Measurements from ENCODE around the gene FGF13.

Gene FGF13

DNA sequence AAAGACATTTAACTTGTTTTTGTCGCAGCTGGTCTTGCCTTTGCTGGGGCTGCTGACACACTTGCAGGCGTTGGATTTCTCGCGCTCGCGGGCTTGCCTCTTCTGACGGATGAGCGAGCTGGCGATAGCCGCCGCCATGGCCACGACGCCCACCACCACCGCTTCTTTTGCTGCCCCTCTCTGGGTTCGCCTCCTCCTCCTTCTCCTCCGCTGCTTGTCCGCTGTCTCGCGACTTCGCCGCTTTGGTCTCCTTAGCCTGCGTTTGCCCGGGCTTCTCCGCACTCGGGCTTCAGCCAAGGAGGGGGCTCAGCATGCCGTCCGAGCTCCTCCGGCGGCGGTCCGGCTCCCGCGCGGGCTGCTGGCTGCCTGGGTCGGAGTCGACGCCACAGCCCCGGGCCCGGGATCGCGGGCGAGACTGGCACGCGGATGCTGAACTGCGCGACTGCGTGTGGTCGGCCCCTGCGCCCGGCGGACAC lies 613 bp downstream of the FGF13 start:
- DNase-seq = peak; percentile 46
- peak overlapping the region; percentile 88 for H3K18ac ChIP-seq (ENCODE audit: low read length)

DNA sequence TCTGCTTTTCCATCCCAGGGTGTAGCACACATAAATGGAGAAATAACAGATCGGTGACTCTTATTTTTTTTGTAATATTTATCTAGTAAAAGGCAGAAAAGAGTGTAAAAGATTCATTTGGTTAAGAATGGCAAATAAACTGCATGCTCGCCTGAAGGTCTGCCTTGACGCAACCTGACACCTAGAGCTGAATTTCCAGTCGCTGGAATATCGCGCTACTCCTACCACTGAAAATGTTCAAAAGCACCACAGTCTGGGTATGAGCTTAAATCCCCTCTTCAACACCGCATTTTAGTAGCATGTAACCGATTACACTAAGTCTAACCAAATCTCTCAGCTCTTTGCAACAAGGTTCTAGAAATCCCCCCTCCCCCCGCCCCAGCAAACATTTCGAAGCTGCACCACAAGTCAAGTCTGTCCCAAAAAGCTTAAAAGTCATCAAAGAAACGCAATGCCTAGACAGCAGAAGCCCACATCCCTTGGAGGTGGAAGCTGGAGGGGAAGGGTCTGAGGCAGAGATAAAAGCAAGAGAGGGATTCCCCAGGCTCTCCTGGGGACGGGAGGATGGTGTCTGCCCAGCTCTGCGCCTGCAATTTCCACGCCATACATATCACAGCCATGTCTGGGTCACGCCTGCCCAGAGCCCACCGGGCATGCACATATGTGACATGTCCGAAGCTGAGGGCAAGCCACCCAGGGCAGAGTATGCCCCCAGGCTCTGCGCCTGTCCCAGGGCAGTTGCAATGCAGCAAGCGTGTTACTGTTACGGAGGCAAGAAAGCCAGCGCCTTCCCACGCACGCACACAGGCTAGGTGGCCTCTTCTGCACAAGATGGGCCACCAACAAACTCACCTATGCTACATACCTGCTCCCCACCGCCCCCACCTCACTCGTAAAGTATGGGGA lies 1.4 kb downstream of the FGF13 start:
- Histone ChIP-seq H3K79me1 (ENCODE audit: low read length) (no peaks in the 10 kb centered on the region), H4K5ac (ENCODE audit: low read length) (no peak overlapping the region), H2AK5ac (ENCODE audit: low read length) (no peak overlapping the region), H3K4me3 (ENCODE audit: low read length) (peak overlapping the region; percentile 71), H3K56ac (ENCODE audit: low read length) (peak overlapping the region; percentile 91), H3K79me2 (ENCODE audit: control insufficient read depth, insufficient read depth, low read length) (peaks cover 15% of the 10 kb centered on the region), H3K27me3 (ENCODE audit: insufficient read depth, low read length, poor library complexity) (no peaks in the 10 kb centered on the region), H2BK120ac (ENCODE audit: low read depth, low read length) (no peak overlapping the region), H3K36me3 (ENCODE audit: control insufficient read depth, insufficient read depth, low read length) (no peaks in the 10 kb centered on the region), H3K4me1 (ENCODE audit: control insufficient read depth, low read depth, low read length) (no peaks in the 10 kb centered on the region), H4K8ac (ENCODE audit: low read depth, low read length) (no peak overlapping the region), H3K9ac (ENCODE audit: low read length) (peak overlapping the region; percentile 84), H2BK15ac (replicated peaks; ENCODE audit: low read depth) (no peak overlapping the region), H3K27ac (ENCODE audit: low read depth, low read length) (no peak overlapping the region), H3K4ac (ENCODE audit: low read depth, low read length) (no peak overlapping the region), H3K4me2 (ENCODE audit: low read length) (peak overlapping the region; percentile 62), H3K23ac (ENCODE audit: low read length) (no peak overlapping the region), H2BK5ac (ENCODE audit: low read length) (no peak overlapping the region), H3K18ac (ENCODE audit: low read length) (no peak overlapping the region)
- no CpG with 5 or more reads among the region's 25 CpGs for WGBS (ENCODE audit: extremely low coverage, insufficient coverage, low lambda C conversion rate)
- DNase-seq = peak; percentile 25

More for the DNA sequence above, 613 bp downstream of the FGF13 start:
- H3K36me3 ChIP-seq (ENCODE audit: control insufficient read depth, insufficient read depth, low read length) = no peaks in the 10 kb centered on the region
- no peak overlapping the region for H2BK15ac ChIP-seq (replicated peaks; ENCODE audit: low read depth)
- H3K23ac ChIP-seq (ENCODE audit: low read length) = no peak overlapping the region
- H2BK5ac ChIP-seq (ENCODE audit: low read length) = no peak overlapping the region
- H3K4me2 ChIP-seq (ENCODE audit: low read length) = peak overlapping the region; percentile 20
- no peak overlapping the region for H4K8ac ChIP-seq (ENCODE audit: low read depth, low read length)
- peaks cover 15% of the 10 kb centered on the region for H3K79me2 ChIP-seq (ENCODE audit: control insufficient read depth, insufficient read depth, low read length)
- no peak overlapping the region for H2BK120ac ChIP-seq (ENCODE audit: low read depth, low read length)
- no CpG with 5 or more reads among the region's 51 CpGs for WGBS (ENCODE audit: extremely low coverage, insufficient coverage, low lambda C conversion rate)
- H3K27ac ChIP-seq (ENCODE audit: low read depth, low read length) = peak overlapping the region; percentile 58
- no peaks in the 10 kb centered on the region for H3K27me3 ChIP-seq (ENCODE audit: insufficient read depth, low read length, poor library complexity)
- peak overlapping the region; percentile 84 for H3K9ac ChIP-seq (ENCODE audit: low read length)
- no peak overlapping the region for H2AK5ac ChIP-seq (ENCODE audit: low read length)
- peak overlapping the region; percentile 71 for H3K4me3 ChIP-seq (ENCODE audit: low read length)
- no peaks in the 10 kb centered on the region for H3K79me1 ChIP-seq (ENCODE audit: low read length)
- no peaks in the 10 kb centered on the region for H3K4me1 ChIP-seq (ENCODE audit: control insufficient read depth, low read depth, low read length)
- no peak overlapping the region for H4K5ac ChIP-seq (ENCODE audit: low read length)
- H3K4ac ChIP-seq (ENCODE audit: low read depth, low read length) = no peak overlapping the region
- peak overlapping the region; percentile 91 for H3K56ac ChIP-seq (ENCODE audit: low read length)

DNA sequence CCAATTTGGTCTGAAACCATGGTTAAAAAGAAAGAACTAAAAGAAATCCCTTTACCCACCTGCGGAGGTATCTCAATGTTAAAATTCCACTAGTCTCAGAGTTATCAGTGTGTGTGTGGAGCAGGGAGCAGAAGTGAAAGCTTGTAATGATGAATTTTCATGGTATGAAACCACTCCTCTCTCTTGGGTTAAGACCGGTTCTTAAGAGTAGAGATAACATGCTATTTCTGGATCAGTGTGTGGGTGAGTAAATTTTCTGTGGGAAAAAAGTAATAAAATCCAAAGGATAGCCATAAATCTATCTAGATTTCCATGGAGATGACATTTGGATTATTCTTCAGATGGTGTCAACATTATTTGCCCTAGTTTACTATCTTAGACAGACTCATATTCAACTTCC lies 3.2 kb downstream of the FGF13 start:
- Histone ChIP-seq H2BK120ac (ENCODE audit: low read depth, low read length) (no peak overlapping the region), H3K56ac (ENCODE audit: low read length) (no peak overlapping the region), H3K9ac (ENCODE audit: low read length) (no peak overlapping the region), H2AK5ac (ENCODE audit: low read length) (no peak overlapping the region), H3K79me2 (ENCODE audit: control insufficient read depth, insufficient read depth, low read length) (peaks cover 15% of the 10 kb centered on the region), H4K5ac (ENCODE audit: low read length) (no peak overlapping the region), H3K4me1 (ENCODE audit: control insufficient read depth, low read depth, low read length) (no peaks in the 10 kb centered on the region), H2BK5ac (ENCODE audit: low read length) (no peak overlapping the region), H3K4me3 (ENCODE audit: low read length) (no peak overlapping the region), H3K36me3 (ENCODE audit: control insufficient read depth, insufficient read depth, low read length) (no peaks in the 10 kb centered on the region), H3K4ac (ENCODE audit: low read depth, low read length) (no peak overlapping the region), H3K27ac (ENCODE audit: low read depth, low read length) (no peak overlapping the region), H4K8ac (ENCODE audit: low read depth, low read length) (no peak overlapping the region), H3K23ac (ENCODE audit: low read length) (no peak overlapping the region), H3K18ac (ENCODE audit: low read length) (no peak overlapping the region), H3K4me2 (ENCODE audit: low read length) (no peak overlapping the region), H3K79me1 (ENCODE audit: low read length) (no peaks in the 10 kb centered on the region), H3K27me3 (ENCODE audit: insufficient read depth, low read length, poor library complexity) (no peaks in the 10 kb centered on the region), H2BK15ac (replicated peaks; ENCODE audit: low read depth) (no peak overlapping the region)
- DNase-seq = no peak
- no CpG with 5 or more reads among the region's 2 CpGs for WGBS (ENCODE audit: extremely low coverage, insufficient coverage, low lambda C conversion rate)

DNA sequence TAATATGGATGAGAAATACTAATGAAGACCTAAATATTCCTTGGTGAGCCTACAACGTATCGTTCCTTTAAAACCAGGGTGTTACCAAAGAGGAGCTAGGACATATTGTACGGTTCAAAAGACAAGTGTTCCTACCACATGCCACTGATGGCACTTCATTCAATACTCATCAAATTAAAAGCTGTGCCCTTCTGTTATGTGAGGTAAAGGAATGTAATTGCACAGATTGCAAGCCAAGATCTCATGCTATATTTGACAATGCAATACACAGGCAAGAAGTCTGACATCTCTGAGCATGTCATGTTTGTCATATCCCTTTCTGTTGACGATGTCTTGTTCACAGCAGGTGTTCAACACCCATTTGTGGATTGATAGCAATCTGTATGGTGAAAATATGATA lies 6.9 kb downstream of the FGF13 start:
- H3K4me1 ChIP-seq (ENCODE audit: control insufficient read depth, low read depth, low read length) = no peaks in the 10 kb centered on the region
- H3K18ac ChIP-seq (ENCODE audit: low read length) = no peak overlapping the region
- no peak overlapping the region for H3K27ac ChIP-seq (ENCODE audit: low read depth, low read length)
- H3K27me3 ChIP-seq (ENCODE audit: insufficient read depth, low read length, poor library complexity) = no peaks in the 10 kb centered on the region
- no peak overlapping the region for H4K8ac ChIP-seq (ENCODE audit: low read depth, low read length)
- no peak overlapping the region for H3K4me3 ChIP-seq (ENCODE audit: low read length)
- H2BK5ac ChIP-seq (ENCODE audit: low read length) = no peak overlapping the region
- H3K79me2 ChIP-seq (ENCODE audit: control insufficient read depth, insufficient read depth, low read length) = peaks cover 3% of the 10 kb centered on the region
- no peak overlapping the region for H2BK120ac ChIP-seq (ENCODE audit: low read depth, low read length)
- WGBS (ENCODE audit: extremely low coverage, insufficient coverage, low lambda C conversion rate) = no CpG with 5 or more reads among the region's 4 CpGs
- H3K79me1 ChIP-seq (ENCODE audit: low read length) = no peaks in the 10 kb centered on the region
- no peak overlapping the region for H2BK15ac ChIP-seq (replicated peaks; ENCODE audit: low read depth)
- H2AK5ac ChIP-seq (ENCODE audit: low read length) = no peak overlapping the region
- H3K36me3 ChIP-seq (ENCODE audit: control insufficient read depth, insufficient read depth, low read length) = no peaks in the 10 kb centered on the region
- H3K23ac ChIP-seq (ENCODE audit: low read length) = no peak overlapping the region
- H3K4me2 ChIP-seq (ENCODE audit: low read length) = no peak overlapping the region
- no peak overlapping the region for H3K9ac ChIP-seq (ENCODE audit: low read length)
- no peak overlapping the region for H3K56ac ChIP-seq (ENCODE audit: low read length)
- no peak overlapping the region for H3K4ac ChIP-seq (ENCODE audit: low read depth, low read length)
- no peak overlapping the region for H4K5ac ChIP-seq (ENCODE audit: low read length)
- DNase-seq = no peak

DNA sequence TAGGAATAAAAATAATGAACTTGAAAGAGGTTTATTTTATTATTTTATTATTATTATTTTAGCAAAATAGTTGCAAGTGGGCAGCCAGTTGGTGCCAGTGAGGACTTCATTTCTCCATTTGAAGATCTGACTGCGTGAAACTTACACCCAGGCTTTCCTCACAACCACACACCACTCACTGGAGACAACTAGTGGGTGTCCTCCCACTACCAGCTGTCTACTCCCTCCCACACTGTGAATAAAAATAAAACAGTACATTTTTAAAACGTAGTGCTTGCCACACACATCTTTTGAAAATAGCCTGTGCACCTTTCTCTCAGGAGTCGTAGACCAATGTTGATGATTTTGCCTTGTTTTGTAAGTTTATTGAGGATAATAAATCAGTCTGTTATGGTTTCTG lies 7.4 kb downstream of the FGF13 start:
- Histone ChIP-seq H3K79me2 (ENCODE audit: control insufficient read depth, insufficient read depth, low read length) (peaks cover 2% of the 10 kb centered on the region), H3K36me3 (ENCODE audit: control insufficient read depth, insufficient read depth, low read length) (no peaks in the 10 kb centered on the region), H3K27ac (ENCODE audit: low read depth, low read length) (no peak overlapping the region), H3K79me1 (ENCODE audit: low read length) (no peaks in the 10 kb centered on the region), H4K5ac (ENCODE audit: low read length) (no peak overlapping the region), H3K56ac (ENCODE audit: low read length) (no peak overlapping the region), H3K4me2 (ENCODE audit: low read length) (no peak overlapping the region), H2BK15ac (replicated peaks; ENCODE audit: low read depth) (no peak overlapping the region), H3K4ac (ENCODE audit: low read depth, low read length) (no peak overlapping the region), H3K18ac (ENCODE audit: low read length) (no peak overlapping the region), H3K4me1 (ENCODE audit: control insufficient read depth, low read depth, low read length) (no peaks in the 10 kb centered on the region), H2AK5ac (ENCODE audit: low read length) (no peak overlapping the region), H3K23ac (ENCODE audit: low read length) (no peak overlapping the region), H3K4me3 (ENCODE audit: low read length) (no peak overlapping the region), H4K8ac (ENCODE audit: low read depth, low read length) (no peak overlapping the region), H2BK120ac (ENCODE audit: low read depth, low read length) (no peak overlapping the region), H3K27me3 (ENCODE audit: insufficient read depth, low read length, poor library complexity) (no peaks in the 10 kb centered on the region), H2BK5ac (ENCODE audit: low read length) (no peak overlapping the region), H3K9ac (ENCODE audit: low read length) (no peak overlapping the region)
- no CpG with 5 or more reads among the region's 3 CpGs for WGBS (ENCODE audit: extremely low coverage, insufficient coverage, low lambda C conversion rate)
- no peak for DNase-seq

Data from mesendoderm (in vitro differentiated cells).